H7 (cell line): ENCODE results near the gene STIM2. TPM values are rescaled to one million over a fixed set of nuclear protein-coding genes. Genes with fewer than 3 reads are reported as not detected.

Experiments
- DNase-seq: peaks from one replicate; pipeline ENCODE4 v3.0.0; 2012
- H3K27me3 ChIP-seq: 2 replicates; pipeline ENCODE4 v1.6.0; 2011; ENCODE audit warnings: mild to moderate bottlenecking, low read length; ENCODE audit not compliant: control insufficient read depth, insufficient read depth
- H3K36me3 ChIP-seq: replicated peaks from 2 replicates; pipeline ENCODE4 v1.5.1; 2011; ENCODE audit warnings: low read length; ENCODE audit not compliant: control insufficient read depth, insufficient read depth
- H3K4me3 ChIP-seq: 2 replicates; pipeline ENCODE4 v1.5.1; 2011; ENCODE audit warnings: low read depth, mild to moderate bottlenecking, control low read depth, low read length, moderate library complexity; ENCODE audit not compliant: insufficient read depth
- total RNA-seq: library from RNA; depleted of rRNA; stranded (reverse); fragments of >200 nt; shearing (Covaris generic); gene quantifications from 2 replicates; pipeline ENCODE4 v1.2.3, GENCODE V29; 2014

The STIM2 gene
- total RNA-seq, 1 experiment from 2014 or later: 13.3 TPM

- Histone ChIP-seq H3K4me3 (no peak overlapping the region), H3K27me3 (no peaks in the 10 kb centered on the region), H3K36me3 (peaks cover 2% of the 10 kb centered on the region; the same call in 1 of the 2 replicates)
- no peak for DNase-seq
These were observed 55.6 kb downstream of the STIM2 start for GRCh38 chr4:26916195-26916594.

- Histone ChIP-seq H3K4me3 (no peak overlapping the region), H3K27me3 (no peaks in the 10 kb centered on the region), H3K36me3 (no peaks in the 10 kb centered on the region)
- peak; percentile 2 for DNase-seq
These were observed 70.3 kb downstream of the STIM2 start for GRCh38 chr4:26930964-26931363.

GRCh38 chr4:26931451-26931850, 70.8 kb downstream of the STIM2 start:
- no peak overlapping the region for H3K4me3 ChIP-seq

GRCh38 chr4:26931966-26932365, 71.3 kb downstream of the STIM2 start:
- Histone ChIP-seq H3K36me3 (no peaks in the 10 kb centered on the region), H3K4me3 (no peak overlapping the region), H3K27me3 (no peaks in the 10 kb centered on the region)
- no peak for DNase-seq

More at GRCh38 chr4:26931451-26931850, 70.8 kb downstream of the STIM2 start:
- H3K27me3 ChIP-seq: no peaks in the 10 kb centered on the region
- H3K36me3 ChIP-seq: no peaks in the 10 kb centered on the region
- no peak for DNase-seq

- no peak for DNase-seq
- H3K36me3 ChIP-seq: no peaks in the 10 kb centered on the region
- no peaks in the 10 kb centered on the region for H3K27me3 ChIP-seq
These were observed 74.8 kb downstream of the STIM2 start for GRCh38 chr4:26935397-26935796.

GRCh38 chr4:26936284-26937065, 75.8 kb downstream of the STIM2 start:
- no peaks in the 10 kb centered on the region for H3K27me3 ChIP-seq
- no peaks in the 10 kb centered on the region for H3K36me3 ChIP-seq
- no peak overlapping the region for H3K4me3 ChIP-seq
- no peak for DNase-seq

More at GRCh38 chr4:26935397-26935796, 74.8 kb downstream of the STIM2 start:
- no peak overlapping the region for H3K4me3 ChIP-seq

GRCh38 chr4:26937139-26937538, 76.5 kb downstream of the STIM2 start:
- H3K36me3 ChIP-seq: no peaks in the 10 kb centered on the region
- DNase-seq: no peak
- H3K4me3 ChIP-seq: no peak overlapping the region
- no peaks in the 10 kb centered on the region for H3K27me3 ChIP-seq

GRCh38 chr4:26937567-26937966, 76.9 kb downstream of the STIM2 start:
- Histone ChIP-seq H3K36me3 (no peaks in the 10 kb centered on the region), H3K4me3 (no peak overlapping the region), H3K27me3 (no peaks in the 10 kb centered on the region)
- DNase-seq: no peak

- Histone ChIP-seq H3K4me3 (no peak overlapping the region), H3K36me3 (no peaks in the 10 kb centered on the region), H3K27me3 (no peaks in the 10 kb centered on the region)
- no peak for DNase-seq
These were observed 77.9 kb downstream of the STIM2 start for GRCh38 chr4:26938516-26938915.

- Histone ChIP-seq H3K36me3 (no peaks in the 10 kb centered on the region), H3K27me3 (no peaks in the 10 kb centered on the region), H3K4me3 (no peak overlapping the region)
- no peak for DNase-seq
These were observed 81.3 kb downstream of the STIM2 start for GRCh38 chr4:26941951-26942350.

- H3K36me3 ChIP-seq: no peaks in the 10 kb centered on the region
- DNase-seq: no peak
- no peak overlapping the region for H3K4me3 ChIP-seq
- H3K27me3 ChIP-seq: no peaks in the 10 kb centered on the region
These were observed 82.2 kb downstream of the STIM2 start for GRCh38 chr4:26942871-26943270.

- no peak for DNase-seq
- Histone ChIP-seq H3K27me3 (no peaks in the 10 kb centered on the region), H3K36me3 (no peaks in the 10 kb centered on the region), H3K4me3 (no peak overlapping the region)
These were observed 82.8 kb downstream of the STIM2 start for GRCh38 chr4:26943391-26943790.

GRCh38 chr4:26945794-26946193, 85.2 kb downstream of the STIM2 start:
- Histone ChIP-seq H3K4me3 (no peak overlapping the region), H3K36me3 (no peaks in the 10 kb centered on the region), H3K27me3 (no peaks in the 10 kb centered on the region)
- no peak for DNase-seq

GRCh38 chr4:26947318-26947717, 86.7 kb downstream of the STIM2 start:
- Histone ChIP-seq H3K4me3 (no peak overlapping the region), H3K36me3 (no peaks in the 10 kb centered on the region), H3K27me3 (no peaks in the 10 kb centered on the region)
- no peak for DNase-seq

GRCh38 chr4:26950446-26950845, 89.8 kb downstream of the STIM2 start:
- no peaks in the 10 kb centered on the region for H3K36me3 ChIP-seq
- no peak overlapping the region for H3K4me3 ChIP-seq
- H3K27me3 ChIP-seq: no peaks in the 10 kb centered on the region
- no peak for DNase-seq
